ENCODE measurements around the gene PAQR4.

The PAQR4 gene

DNA sequence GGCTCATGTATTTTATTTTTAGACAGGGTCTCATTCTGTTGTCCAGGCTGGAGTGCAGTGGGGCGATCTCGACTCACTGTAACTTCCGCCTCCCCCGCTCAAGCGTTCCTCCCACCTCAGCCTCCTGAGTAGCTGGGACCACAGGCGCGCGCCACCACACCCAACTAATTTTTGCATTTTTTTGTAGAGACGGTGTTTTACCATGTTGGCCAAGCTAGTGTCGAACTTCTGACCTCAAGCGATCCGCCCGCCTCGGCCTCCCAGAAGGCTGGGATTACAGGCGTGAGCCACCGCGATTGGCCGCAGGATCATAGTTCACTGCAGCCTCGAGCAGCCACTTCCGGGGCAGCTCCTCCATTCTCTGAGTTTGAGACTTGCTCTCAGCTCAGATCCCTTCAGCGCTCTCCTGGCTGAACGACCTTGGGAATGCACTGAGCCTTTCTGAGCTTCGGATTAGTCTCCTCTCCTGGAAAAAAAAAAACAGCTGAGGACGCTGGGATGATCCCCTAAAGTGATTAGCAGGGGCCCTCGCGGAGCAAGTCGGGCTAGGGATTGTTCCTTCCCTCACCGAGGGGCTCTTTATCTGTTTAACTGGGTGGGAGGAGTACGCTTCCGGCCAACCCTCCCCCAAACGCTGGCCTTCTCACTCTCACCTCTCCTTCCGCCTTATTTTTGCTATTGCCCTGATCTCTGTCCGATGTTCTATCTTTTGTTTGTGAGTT is 12.2 kb downstream of the PAQR4 start:
- FAIRE-seq = no peak

DNA sequence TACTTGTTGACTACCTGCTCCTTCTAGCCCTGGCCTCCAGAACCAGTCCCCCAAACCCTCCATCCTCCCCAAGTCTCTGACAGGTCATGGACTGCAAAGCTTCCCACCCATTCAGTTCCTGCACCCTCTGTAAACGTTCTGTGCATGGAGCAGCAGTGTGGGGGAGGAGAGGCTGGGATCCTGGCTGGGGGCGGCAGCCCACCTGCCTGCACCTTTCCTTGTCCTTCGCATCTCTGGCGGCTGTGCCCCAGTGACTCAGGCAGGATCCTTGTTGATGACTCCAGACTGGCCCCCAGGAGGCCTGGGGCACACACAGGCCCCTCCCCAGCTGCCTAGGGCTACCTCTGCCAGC is 12.7 kb downstream of the PAQR4 start:
- no peak for FAIRE-seq

DNA sequence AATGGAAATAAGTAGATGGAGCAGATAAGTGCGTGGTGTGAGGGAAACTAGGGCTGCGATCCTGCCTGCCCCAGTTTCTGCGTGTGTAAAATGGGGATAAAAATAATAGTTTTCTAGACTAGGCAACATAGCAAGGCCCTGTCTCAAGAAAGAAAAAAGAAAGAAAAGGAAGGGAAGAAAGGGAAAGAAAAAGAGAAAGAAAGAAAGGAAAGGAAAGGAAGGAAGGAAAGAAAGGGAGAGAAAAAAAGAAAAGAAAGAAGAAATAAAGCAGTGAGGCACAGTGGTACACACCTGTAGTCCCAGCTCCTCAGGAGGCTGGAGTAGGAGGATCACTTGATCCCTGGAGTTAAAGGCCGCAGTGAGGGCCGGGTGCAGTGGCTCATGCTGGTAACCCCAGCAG is 13.3 kb downstream of the PAQR4 start:
- no peak for FAIRE-seq

DNA sequence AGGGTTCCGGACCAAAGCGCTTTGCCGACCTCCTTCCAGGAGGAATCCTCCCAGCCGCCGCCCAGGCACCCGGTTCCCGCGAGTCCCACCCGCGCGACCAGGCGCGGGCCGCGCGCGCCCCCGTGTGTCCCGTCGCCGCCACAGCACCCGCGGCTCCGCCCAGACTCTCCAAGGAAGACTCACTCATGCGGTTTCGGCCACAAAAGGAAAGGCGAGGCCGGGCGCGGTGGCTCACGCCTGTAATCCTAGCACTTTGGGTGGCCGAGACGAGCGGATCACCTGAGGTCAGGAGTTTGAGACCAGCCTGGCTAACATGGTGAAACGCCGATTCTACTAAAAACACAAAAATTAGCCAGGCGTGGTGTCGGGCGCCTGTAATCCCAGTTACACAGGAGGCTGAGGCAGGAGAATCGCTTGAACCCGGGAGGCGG is 14.6 kb downstream of the PAQR4 start:
- no peak for FAIRE-seq

GRCh38 chr16:2985462-2985861 is 16.3 kb downstream of the PAQR4 start:
- FAIRE-seq = no peak

GRCh38 chr16:2985893-2986355 is 16.8 kb downstream of the PAQR4 start:
- no peak for FAIRE-seq

GRCh38 chr16:2986623-2987188 is 17.6 kb downstream of the PAQR4 start:
- FAIRE-seq = no peak

DNA sequence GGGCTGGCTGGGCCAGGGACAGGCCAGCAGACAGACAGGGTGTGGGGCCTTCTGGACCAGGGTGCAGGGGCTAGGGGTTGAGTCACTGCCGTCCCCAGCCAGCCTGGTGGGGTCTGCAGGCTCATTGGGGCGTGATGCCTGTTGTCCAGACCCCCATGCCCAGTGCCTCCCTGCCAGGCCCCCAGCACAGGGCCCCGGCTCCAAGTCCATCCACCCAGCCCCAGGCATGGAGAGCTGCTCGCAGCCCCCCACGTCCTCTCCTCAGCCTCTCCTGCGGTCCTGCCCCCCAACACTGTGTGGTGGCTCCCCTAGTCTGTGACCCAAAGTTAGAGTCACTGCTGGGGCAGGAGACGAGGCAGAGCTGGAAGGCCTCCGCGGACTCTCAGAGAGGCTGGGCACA is 18.1 kb downstream of the PAQR4 start:
- no peak for FAIRE-seq

- FAIRE-seq = no peak
Observed at GRCh38 chr16:2987833-2988232, 18.7 kb downstream of the PAQR4 start.

- no peak for FAIRE-seq
Observed at GRCh38 chr16:2988590-2989099, 19.5 kb downstream of the PAQR4 start.

- FAIRE-seq = no peak
Observed at GRCh38 chr16:2990891-2991290, 21.7 kb downstream of the PAQR4 start.

DNA sequence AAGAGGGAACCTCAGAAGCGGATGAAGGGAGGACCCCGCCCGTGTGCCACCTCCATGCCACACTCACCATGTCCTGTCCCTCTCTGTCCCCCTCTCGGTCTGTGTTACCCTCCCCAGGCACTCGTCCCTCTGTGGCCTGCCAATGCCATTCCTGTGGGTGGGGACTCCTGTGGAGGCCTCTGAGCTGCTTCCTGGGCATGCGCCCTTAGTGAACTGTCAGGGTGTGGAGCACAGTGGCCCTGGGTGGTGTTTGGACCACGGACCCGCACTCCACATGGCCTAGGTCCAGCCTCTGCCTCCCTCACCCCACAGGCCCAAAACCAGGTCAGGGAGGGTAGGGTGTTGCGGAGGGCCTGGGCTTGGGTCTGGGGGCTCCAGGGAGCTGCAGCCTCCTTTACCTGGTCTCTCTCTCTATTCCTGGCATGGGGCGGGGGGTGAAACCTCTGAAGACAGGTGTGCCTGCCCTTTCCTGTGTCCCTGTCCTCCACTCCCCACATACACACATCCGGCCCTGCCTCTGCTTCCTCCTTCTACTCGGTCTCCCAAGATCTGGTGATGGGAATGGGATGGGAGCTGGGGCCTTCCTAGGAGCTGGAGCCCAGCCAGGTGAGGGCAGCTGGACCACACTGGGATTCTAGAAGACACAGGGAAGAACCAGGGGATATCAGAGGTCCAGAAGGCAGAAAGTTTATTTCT is 22.6 kb downstream of the PAQR4 start:
- FAIRE-seq = no peak

DNA sequence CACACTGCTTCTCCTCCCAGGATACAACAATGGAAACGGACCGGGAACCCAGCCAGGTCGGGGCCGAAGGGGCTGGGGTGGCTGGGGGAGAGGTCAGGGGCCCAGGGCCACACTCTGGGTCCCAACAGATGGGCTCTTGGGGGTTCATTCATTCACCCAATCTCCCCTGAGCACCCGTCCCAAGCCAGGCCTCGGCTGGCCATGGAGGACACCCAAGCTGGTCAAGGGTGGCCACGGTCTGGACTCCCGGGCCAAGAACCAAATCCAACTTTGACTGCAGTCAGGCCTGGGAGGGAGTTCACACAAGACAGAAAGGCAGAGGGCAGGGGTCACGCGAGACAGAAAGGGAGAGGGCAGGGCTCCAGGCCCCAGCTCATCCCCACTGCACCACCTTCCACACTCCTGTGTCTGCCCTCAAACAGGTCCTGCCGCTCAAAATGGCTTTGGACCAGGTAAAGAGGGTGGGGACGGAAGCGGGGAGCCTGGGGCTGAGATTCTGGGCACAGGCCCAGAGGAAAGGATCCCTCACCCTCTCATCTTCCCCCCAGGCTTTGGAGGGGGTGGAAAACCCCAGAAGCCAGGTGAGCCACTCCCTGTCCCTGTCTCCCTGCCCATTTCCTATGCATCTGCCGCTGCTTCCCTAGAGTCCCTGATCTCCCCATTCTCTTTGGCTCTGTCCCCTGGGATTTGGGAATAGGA is 23.4 kb downstream of the PAQR4 start:
- FAIRE-seq = no peak

DNA sequence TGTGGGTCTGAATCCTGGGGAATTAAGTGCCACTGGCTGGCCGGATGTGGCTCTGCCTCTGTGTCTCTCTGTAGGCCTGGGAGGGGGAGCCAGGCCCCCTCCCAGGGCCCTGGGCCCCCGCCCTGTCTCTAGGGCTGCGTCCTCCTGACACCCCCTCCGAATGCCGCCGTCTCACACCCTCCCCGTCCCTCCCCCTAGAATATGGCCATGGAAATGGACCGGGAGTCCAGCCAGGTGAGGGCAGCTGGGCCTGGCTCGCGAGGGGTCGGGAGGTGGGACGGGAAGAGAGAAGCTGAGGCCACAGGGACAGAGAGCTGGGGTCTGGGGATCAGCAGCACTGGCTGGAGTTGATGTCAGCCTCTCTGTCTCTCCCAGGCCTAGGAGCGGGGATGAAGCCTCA is 27.1 kb downstream of the PAQR4 start:
- FAIRE-seq = no peak

DNA sequence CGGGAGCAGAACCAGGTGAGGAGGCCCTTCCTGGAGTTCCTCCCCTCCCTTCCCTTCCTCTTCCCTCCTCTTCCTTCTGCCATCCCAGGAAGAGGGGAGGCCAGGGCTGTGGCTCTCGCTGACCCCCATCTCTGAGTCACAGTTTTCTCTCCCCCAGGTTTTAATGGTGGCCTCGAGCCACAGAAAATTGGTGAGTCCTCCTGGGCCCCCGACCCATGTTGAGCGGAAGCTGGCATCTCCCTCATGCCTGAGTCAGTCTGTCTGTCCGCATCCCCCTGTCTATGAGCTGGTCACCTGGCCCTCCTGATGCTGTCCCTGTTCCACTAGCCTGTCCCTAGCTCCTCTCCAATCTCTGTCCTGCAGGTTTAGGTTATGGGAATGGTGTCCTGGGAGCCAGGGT is 30.8 kb downstream of the PAQR4 start:
- FAIRE-seq = no peak

DNA sequence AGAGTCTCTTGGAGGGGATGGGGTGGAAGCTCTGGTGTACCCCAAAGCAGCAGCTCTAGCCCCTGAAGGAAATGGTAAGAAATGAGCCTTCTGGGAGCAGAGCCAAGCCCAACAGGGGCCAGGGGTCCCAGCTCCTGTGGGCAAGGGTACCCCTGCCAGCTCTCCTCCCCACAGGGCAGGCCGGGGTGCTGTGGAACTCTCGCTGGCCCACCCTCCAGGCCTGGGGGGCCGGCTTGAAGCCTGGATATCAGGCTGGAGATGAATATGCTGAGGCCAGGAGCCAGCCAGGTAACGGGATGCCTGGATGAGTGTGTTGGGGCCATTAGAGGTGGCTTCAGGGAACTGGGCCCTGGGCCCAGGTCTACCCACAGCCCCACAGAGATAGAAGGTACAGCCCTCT is 31.4 kb downstream of the PAQR4 start:
- FAIRE-seq = no peak

GRCh38 chr16:3001316-3001715 is 32.2 kb downstream of the PAQR4 start:
- FAIRE-seq = no peak

GRCh38 chr16:3003582-3004270 is 34.6 kb downstream of the PAQR4 start:
- peak; percentile 93 for FAIRE-seq

DNA sequence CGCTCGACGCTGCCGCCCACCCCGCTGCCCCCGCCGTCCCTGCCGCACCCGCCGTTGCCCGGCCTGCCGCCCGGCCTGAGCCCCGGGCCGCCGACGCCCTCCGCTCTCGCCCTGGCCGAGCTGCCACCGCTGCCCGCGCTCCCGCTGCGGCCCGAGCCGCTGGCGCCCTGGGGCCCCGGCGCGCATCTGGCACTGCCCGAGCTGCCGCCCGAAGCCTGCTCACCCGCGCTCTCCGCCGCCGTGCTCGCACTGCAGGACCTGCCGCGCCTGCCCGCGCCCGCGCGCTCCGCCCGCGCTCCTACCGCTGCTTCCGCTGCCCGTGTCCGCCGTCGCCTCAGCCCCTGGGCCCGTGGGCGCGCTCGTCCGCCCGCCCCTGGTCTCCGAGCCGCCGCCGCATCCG is 35.2 kb downstream of the PAQR4 start:
- no peak for FAIRE-seq

DNA sequence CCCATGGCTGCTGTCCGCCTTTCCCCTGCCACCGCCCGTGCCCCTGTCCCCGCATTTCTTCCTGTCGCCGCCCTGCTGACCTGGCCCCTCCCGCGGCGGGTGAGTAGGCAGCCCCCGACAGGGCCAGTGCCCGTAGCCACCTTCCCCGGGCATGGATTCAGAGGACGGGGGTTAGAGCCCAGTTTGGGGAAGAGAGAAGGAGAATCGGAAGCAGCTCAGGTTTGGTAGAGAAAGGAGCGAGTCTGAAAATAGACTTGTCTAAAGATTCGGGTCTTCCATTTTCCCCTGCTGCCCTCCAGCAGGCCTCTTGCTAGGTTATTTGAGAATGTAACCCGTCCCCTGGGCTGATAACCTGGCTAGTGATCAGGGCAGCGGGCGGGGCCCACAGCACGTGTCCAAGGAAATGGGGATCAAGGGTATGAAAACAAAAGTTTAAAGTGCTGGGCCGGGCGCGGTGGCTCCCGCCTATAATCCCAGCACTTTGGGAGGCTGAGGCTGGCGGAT is 35.7 kb downstream of the PAQR4 start:
- no peak for FAIRE-seq

GRCh38 chr16:3007059-3007956 is 38.2 kb downstream of the PAQR4 start:
- FAIRE-seq = no peak

All from endometrium (tissue), 2 donors.